HEK293 (cell line): ENCODE results near the gene APBA1.

Experiments used
- CTCF ChIP-seq: fragments of 450-650 bp; formaldehyde crosslinking; IDR thresholded peaks from 2 replicates; pipeline ENCODE4 v1.5.1; 2016; ENCODE audit warnings: missing biosample characterization, missing genetic modification characterization
- HOXD13 ChIP-seq: sonication (generic); formaldehyde crosslinking; IDR thresholded peaks from 2 replicates; pipeline ENCODE4 v1.8.0; 2022; ENCODE audit warnings: missing genetic modification reagents, borderline replicate concordance
- PATZ1 ChIP-seq: fragments of 450-650 bp; formaldehyde crosslinking; IDR thresholded peaks from 2 replicates; pipeline ENCODE4 v1.5.1; 2016; ENCODE audit warnings: missing biosample characterization, missing genetic modification characterization
- YY1 ChIP-seq: fragments of 450-650 bp; formaldehyde crosslinking; IDR thresholded peaks from 2 replicates; pipeline ENCODE4 v1.5.1; 2018; ENCODE audit warnings: missing biosample characterization, missing genetic modification characterization
- ZBTB10 ChIP-seq: fragments of 450-650 bp; formaldehyde crosslinking; IDR thresholded peaks from 2 replicates; pipeline ENCODE4 v1.5.1; 2016; ENCODE audit warnings: missing biosample characterization, missing genetic modification characterization
- ZIC2 ChIP-seq: fragments of 450-650 bp; formaldehyde crosslinking; IDR thresholded peaks from 2 replicates; pipeline ENCODE4 v1.5.1; 2016; ENCODE audit warnings: missing biosample characterization, missing genetic modification characterization
- ZNF274 ChIP-seq, 2 experiments: fragments of 200-500 bp in 1 of 2; fragments of 450-650 bp in 1 of 2; sonication (Bioruptor generic) in 1 of 2; formaldehyde crosslinking in 1 of 2; IDR thresholded peaks; 2 replicates each; pipeline versions ENCODE4 v1.5.1 to v1.6.1; 2014 to 2016; ENCODE audit warnings: borderline replicate concordance in 1 of 2, inconsistent platforms in 1 of 2, low read length in 1 of 2, missing biosample characterization in 1 of 2, missing genetic modification characterization in 1 of 2
- ZNF335 ChIP-seq: fragments of 450-650 bp; formaldehyde crosslinking; conservative IDR thresholded peaks from 2 replicates; pipeline ENCODE4 v1.5.1; 2016; ENCODE audit warnings: missing biosample characterization, missing genetic modification characterization
- ZNF513 ChIP-seq: fragments of 450-650 bp; IDR thresholded peaks from 2 replicates; pipeline ENCODE4 v1.5.1; 2018; ENCODE audit warnings: missing biosample characterization, missing genetic modification characterization
- ZNF610 ChIP-seq: fragments of 450-650 bp; formaldehyde crosslinking; IDR thresholded peaks from 2 replicates; pipeline ENCODE4 v1.5.1; 2016; ENCODE audit warnings: missing biosample characterization, missing genetic modification characterization, borderline replicate concordance
- ZNF621 ChIP-seq: fragments of 450-650 bp; formaldehyde crosslinking; IDR thresholded peaks from 2 replicates; pipeline ENCODE4 v1.5.1; 2017; ENCODE audit warnings: missing biosample characterization, missing genetic modification characterization
- ZNF629 ChIP-seq: fragments of 450-650 bp; formaldehyde crosslinking; IDR thresholded peaks from 2 replicates; pipeline ENCODE4 v1.5.1; 2017; ENCODE audit warnings: missing biosample characterization, missing genetic modification characterization
- ZNF670 ChIP-seq: fragments of 450-650 bp; formaldehyde crosslinking; IDR thresholded peaks from 2 replicates; pipeline ENCODE4 v1.5.1; 2016; ENCODE audit warnings: missing biosample characterization, missing genetic modification characterization, low read depth

GRCh38 chr9:69646810-69647209 lies 25.4 kb downstream of the APBA1 start:
- TF ChIP-seq CTCF (tag by site-specific recombination), result no peak
- TF ChIP-seq ZNF335 (tag by site-specific recombination), result no peak
- TF ChIP-seq ZBTB10 (tag by site-specific recombination), result no peak
- TF ChIP-seq YY1, result no peak
- no peak for TF ChIP-seq PATZ1 (tag by site-specific recombination)
- no peak for TF ChIP-seq ZIC2 (tag by site-specific recombination)
- TF ChIP-seq ZNF274 (IDR thresholded peaks at IDR 0.05; ENCODE audit: low read length), result no peak
- TF ChIP-seq ZNF274 (tag by site-specific recombination; IDR thresholded peaks at IDR 0.05; ENCODE audit: borderline replicate concordance), result no peak
- no peak for TF ChIP-seq ZNF610
- no peak for TF ChIP-seq HOXD13 (CRISPR knock-in tag)
- no peak for TF ChIP-seq ZNF621 (tag by site-specific recombination)
- TF ChIP-seq ZNF670 (tag by site-specific recombination), result no peak
- no peak for TF ChIP-seq ZNF513 (tag by site-specific recombination)
- TF ChIP-seq ZNF629 (tag by site-specific recombination), result no peak
